ENCODE data around the gene SHB. TPM values are rescaled to one million over a fixed set of nuclear protein-coding genes. Genes with fewer than 3 reads are reported as not detected.
A peak's percentile ranks its signal among the peaks of the same experiment; 100 is the strongest.

Gene SHB
- total RNA-seq, 4 donors from 2014 or later, result 9.7 to 17.5 (median 14.2) TPM

GRCh38 chr9:37997636-37998374, 71.2 kb downstream of the SHB start:
- Histone ChIP-seq H3K27ac (peak overlapping the region in 3 of 4 donors; percentile 6 to 63 (median 45)), H3K9me3 (no peaks in the 10 kb centered on the region), H3K27me3 (no peaks in the 10 kb centered on the region), H3K4me3 (no peak overlapping the region), H3K4me1 (peaks cover 0 to 65% (median 25%) of the 10 kb centered on the region in 3 donors), H3K36me3 (no peaks in the 10 kb centered on the region)
- no peak for TF ChIP-seq CTCF (IDR thresholded peaks at IDR 0.05)
- no peak for TF ChIP-seq POLR2A (IDR thresholded peaks at IDR 0.05)
- TF ChIP-seq EP300 (IDR thresholded peaks at IDR 0.05), result no peak
- TF ChIP-seq POLR2AphosphoS5 (IDR thresholded peaks at IDR 0.05), result no peak
- ATAC-seq, result no peak
- 52% methylated on average over 4 of the region's 15 CpGs; no CpG with 5 or more reads in 1 of the 2 donors for WGBS, 2 donors (ENCODE audit: low coverage in 1 of 2)

GRCh38 chr9:37996819-37997217, 72.2 kb downstream of the SHB start:
- WGBS, 2 donors (ENCODE audit: low coverage in 1 of 2), result 87% methylated on average over 3 of the region's 4 CpGs; no CpG with 5 or more reads in 1 of the 2 donors
- Histone ChIP-seq H3K9me3 (no peaks in the 10 kb centered on the region), H3K27me3 (no peaks in the 10 kb centered on the region), H3K36me3 (no peaks in the 10 kb centered on the region), H3K27ac (peak overlapping the region in 1 of 4 donors; percentile 17), H3K4me3 (no peak overlapping the region), H3K4me1 (peaks cover 0 to 66% (median 25%) of the 10 kb centered on the region in 3 donors)
- ATAC-seq, result no peak
- no peak for TF ChIP-seq POLR2AphosphoS5 (IDR thresholded peaks at IDR 0.05)
- no peak for TF ChIP-seq CTCF (IDR thresholded peaks at IDR 0.05)
- no peak for TF ChIP-seq EP300 (IDR thresholded peaks at IDR 0.05)
- TF ChIP-seq POLR2A (IDR thresholded peaks at IDR 0.05), result no peak

- TF ChIP-seq POLR2A (IDR thresholded peaks at IDR 0.05) (no peak), EP300 (IDR thresholded peaks at IDR 0.05) (no peak), CTCF (IDR thresholded peaks at IDR 0.05) (no peak), POLR2AphosphoS5 (IDR thresholded peaks at IDR 0.05) (no peak)
- H3K27me3 ChIP-seq, result no peaks in the 10 kb centered on the region
- no peak overlapping the region for H3K4me3 ChIP-seq
- WGBS, 2 donors (ENCODE audit: low coverage in 1 of 2), result 83% methylated on average over 2 of the region's 5 CpGs; no CpG with 5 or more reads in 1 of the 2 donors
- H3K4me1 ChIP-seq, result peaks cover 0 to 66% (median 25%) of the 10 kb centered on the region in 3 donors
- H3K9me3 ChIP-seq, result no peaks in the 10 kb centered on the region
- no peaks in the 10 kb centered on the region for H3K36me3 ChIP-seq
- ATAC-seq, result no peak
- peak overlapping the region in 2 of 4 donors; percentile 36 to 66 for H3K27ac ChIP-seq
Observed at GRCh38 chr9:37995961-37996818, 72.8 kb downstream of the SHB start.

- peak overlapping the region; percentile 20 to 77 (median 68) for H3K27ac ChIP-seq
- no peaks in the 10 kb centered on the region for H3K27me3 ChIP-seq
- H3K36me3 ChIP-seq, result no peaks in the 10 kb centered on the region
- TF ChIP-seq POLR2AphosphoS5 (IDR thresholded peaks at IDR 0.05), result no peak
- TF ChIP-seq CTCF (IDR thresholded peaks at IDR 0.05), result no peak
- no peak for TF ChIP-seq POLR2A (IDR thresholded peaks at IDR 0.05)
- no peak for TF ChIP-seq EP300 (IDR thresholded peaks at IDR 0.05)
- peaks cover 0 to 66% (median 25%) of the 10 kb centered on the region in 3 donors for H3K4me1 ChIP-seq
- H3K4me3 ChIP-seq, result peak overlapping the region in 1 of 2 donors; percentile 26
- peak; percentile 18 for ATAC-seq
- 33 to 83% methylated on average over 2 to 3 of the region's 6 CpGs for WGBS, 2 donors (ENCODE audit: low coverage in 1 of 2)
- H3K9me3 ChIP-seq, result no peaks in the 10 kb centered on the region
Observed at GRCh38 chr9:37995348-37995737, 73.7 kb downstream of the SHB start.
